ENCODE data around the gene CPLX1.

The CPLX1 gene

DNA sequence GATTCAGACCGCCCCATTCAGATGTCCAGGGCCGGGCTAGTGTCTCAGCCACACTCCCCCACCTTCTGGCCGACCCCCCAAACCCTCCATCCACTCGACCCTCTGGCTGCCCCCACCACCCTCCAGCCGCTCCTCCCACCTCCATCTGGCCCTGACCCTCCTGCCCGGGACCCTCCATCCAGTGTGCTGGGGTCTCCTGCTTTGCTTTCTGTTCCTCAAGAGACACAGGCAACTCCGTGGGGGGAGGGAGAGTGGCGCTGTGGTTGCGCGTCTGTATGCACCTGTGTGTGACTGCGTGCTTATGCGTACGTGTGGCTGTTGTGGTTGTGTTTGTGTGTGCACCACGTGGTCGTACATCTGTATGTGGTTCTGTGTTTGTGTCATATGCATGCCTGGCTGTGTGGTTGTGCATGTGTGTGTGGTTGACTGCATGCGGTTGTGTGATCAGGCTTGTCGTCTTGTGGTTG is 33.3 kb downstream of the CPLX1 start:
- H4K20me1 ChIP-seq (ENCODE audit: insufficient read depth), result no peaks in the 10 kb centered on the region
- H3K27ac ChIP-seq, result no peak overlapping the region
- H3K27me3 ChIP-seq (ENCODE audit: insufficient read depth, low read depth), result no peaks in the 10 kb centered on the region
- TF ChIP-seq, protein P1, sequence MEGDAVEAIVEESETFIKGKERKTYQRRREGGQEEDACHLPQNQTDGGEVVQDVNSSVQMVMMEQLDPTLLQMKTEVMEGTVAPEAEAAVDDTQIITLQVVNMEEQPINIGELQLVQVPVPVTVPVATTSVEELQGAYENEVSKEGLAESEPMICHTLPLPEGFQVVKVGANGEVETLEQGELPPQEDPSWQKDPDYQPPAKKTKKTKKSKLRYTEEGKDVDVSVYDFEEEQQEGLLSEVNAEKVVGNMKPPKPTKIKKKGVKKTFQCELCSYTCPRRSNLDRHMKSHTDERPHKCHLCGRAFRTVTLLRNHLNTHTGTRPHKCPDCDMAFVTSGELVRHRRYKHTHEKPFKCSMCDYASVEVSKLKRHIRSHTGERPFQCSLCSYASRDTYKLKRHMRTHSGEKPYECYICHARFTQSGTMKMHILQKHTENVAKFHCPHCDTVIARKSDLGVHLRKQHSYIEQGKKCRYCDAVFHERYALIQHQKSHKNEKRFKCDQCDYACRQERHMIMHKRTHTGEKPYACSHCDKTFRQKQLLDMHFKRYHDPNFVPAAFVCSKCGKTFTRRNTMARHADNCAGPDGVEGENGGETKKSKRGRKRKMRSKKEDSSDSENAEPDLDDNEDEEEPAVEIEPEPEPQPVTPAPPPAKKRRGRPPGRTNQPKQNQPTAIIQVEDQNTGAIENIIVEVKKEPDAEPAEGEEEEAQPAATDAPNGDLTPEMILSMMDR (conservative IDR thresholded peaks at IDR 0.05; ENCODE audit: low read depth, low read length), result no peak
- no peak overlapping the region for H3K4me2 ChIP-seq
- no peaks in the 10 kb centered on the region for H3K4me1 ChIP-seq (ENCODE audit: low read depth, poor library complexity, severe bottlenecking)
- no peaks in the 10 kb centered on the region for H3K79me2 ChIP-seq (ENCODE audit: insufficient read depth, low read depth)
- H2AFZ ChIP-seq (ENCODE audit: low read depth), result no peak overlapping the region
- no peaks in the 10 kb centered on the region for H3K36me3 ChIP-seq (ENCODE audit: insufficient read depth)
- H3K4me3 ChIP-seq (IDR thresholded peaks at IDR 0.05; ENCODE audit: insufficient read depth, low read depth, low read length), result no peak overlapping the region
- no peak overlapping the region for H3K9ac ChIP-seq

DNA sequence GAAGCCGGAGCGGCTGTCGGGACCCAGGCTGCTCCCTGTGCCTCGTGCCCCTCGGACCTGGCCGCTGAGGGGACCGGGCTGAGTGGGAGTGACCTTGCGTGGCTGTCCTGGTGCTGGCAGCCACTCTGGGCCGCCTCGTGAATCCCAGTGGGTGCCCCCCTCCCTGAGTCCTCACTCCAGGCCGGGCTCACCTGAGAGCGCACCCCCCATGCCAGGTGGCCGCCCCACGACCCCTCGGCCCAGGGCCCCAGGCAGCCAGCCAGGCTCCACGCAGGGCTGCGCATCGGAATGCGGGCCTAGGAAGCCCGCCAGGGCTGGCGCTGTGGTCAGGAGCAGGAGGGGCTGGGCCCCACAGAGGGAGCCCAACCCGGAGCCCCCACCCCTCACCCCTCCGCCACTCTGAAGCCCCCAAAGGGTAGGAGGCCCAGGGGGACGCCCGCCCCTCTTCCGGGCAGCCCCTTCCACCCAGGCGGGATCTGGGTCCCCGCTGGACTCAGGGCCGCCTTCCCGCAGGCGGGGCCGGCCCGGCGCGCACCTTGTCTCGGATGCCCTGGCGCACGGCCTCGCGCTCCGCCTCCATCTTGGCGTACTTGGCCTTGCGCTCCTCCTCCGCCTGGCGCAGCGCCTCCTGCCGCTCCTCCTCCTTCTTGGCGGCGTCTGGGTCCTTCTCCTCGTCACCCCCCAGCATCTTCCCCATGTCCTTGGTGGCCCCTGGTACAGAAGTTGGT is 33.9 kb downstream of the CPLX1 start:
- Histone ChIP-seq H3K4me3 (IDR thresholded peaks at IDR 0.05; ENCODE audit: insufficient read depth, low read depth, low read length) (no peak overlapping the region), H2AFZ (ENCODE audit: low read depth) (no peak overlapping the region), H3K27me3 (ENCODE audit: insufficient read depth, low read depth) (no peaks in the 10 kb centered on the region), H3K36me3 (ENCODE audit: insufficient read depth) (no peaks in the 10 kb centered on the region), H3K4me2 (no peak overlapping the region), H3K79me2 (ENCODE audit: insufficient read depth, low read depth) (no peaks in the 10 kb centered on the region), H4K20me1 (ENCODE audit: insufficient read depth) (no peaks in the 10 kb centered on the region), H3K4me1 (ENCODE audit: low read depth, poor library complexity, severe bottlenecking) (no peaks in the 10 kb centered on the region), H3K27ac (no peak overlapping the region), H3K9ac (no peak overlapping the region)
- TF ChIP-seq, protein P1 (conservative IDR thresholded peaks at IDR 0.05; ENCODE audit: low read depth, low read length), result no peak

- H3K4me3 ChIP-seq (IDR thresholded peaks at IDR 0.05; ENCODE audit: insufficient read depth, low read depth, low read length), result no peak overlapping the region
- H3K9ac ChIP-seq, result no peak overlapping the region
- H2AFZ ChIP-seq (ENCODE audit: low read depth), result no peak overlapping the region
- no peak overlapping the region for H3K27ac ChIP-seq
- H3K79me2 ChIP-seq (ENCODE audit: insufficient read depth, low read depth), result no peaks in the 10 kb centered on the region
- H4K20me1 ChIP-seq (ENCODE audit: insufficient read depth), result no peaks in the 10 kb centered on the region
- H3K4me2 ChIP-seq, result no peak overlapping the region
- H3K4me1 ChIP-seq (ENCODE audit: low read depth, poor library complexity, severe bottlenecking), result no peaks in the 10 kb centered on the region
- H3K27me3 ChIP-seq (ENCODE audit: insufficient read depth, low read depth), result no peaks in the 10 kb centered on the region
- TF ChIP-seq, protein P1 (conservative IDR thresholded peaks at IDR 0.05; ENCODE audit: low read depth, low read length), result no peak
- no peaks in the 10 kb centered on the region for H3K36me3 ChIP-seq (ENCODE audit: insufficient read depth)
Observed at GRCh38 chr4:791252-791897, 34.6 kb downstream of the CPLX1 start.

DNA sequence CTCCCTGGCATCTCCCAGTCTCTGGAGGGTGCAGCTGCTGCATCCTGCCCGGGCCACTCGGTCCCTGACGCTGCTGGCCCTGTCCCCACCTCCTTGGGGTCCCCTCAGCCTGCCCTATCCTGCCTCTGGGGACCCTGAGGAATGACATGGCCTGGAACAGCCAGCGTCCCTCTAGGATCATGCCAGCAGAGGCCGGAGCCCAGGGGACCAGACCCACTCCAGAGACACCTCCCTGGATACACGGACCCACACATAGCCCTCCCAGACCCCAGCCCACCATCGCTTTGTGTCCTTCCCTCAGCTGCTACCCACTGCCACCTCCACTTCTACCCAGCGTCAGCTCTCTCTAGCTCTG is 35.5 kb downstream of the CPLX1 start:
- TF ChIP-seq, protein P1 (conservative IDR thresholded peaks at IDR 0.05; ENCODE audit: low read depth, low read length), result no peak
- Histone ChIP-seq H3K27ac (no peak overlapping the region), H3K9ac (no peak overlapping the region), H3K27me3 (ENCODE audit: insufficient read depth, low read depth) (no peaks in the 10 kb centered on the region), H4K20me1 (ENCODE audit: insufficient read depth) (no peaks in the 10 kb centered on the region), H2AFZ (ENCODE audit: low read depth) (no peak overlapping the region), H3K36me3 (ENCODE audit: insufficient read depth) (no peaks in the 10 kb centered on the region), H3K4me1 (ENCODE audit: low read depth, poor library complexity, severe bottlenecking) (no peaks in the 10 kb centered on the region), H3K4me3 (IDR thresholded peaks at IDR 0.05; ENCODE audit: insufficient read depth, low read depth, low read length) (no peak overlapping the region), H3K4me2 (no peak overlapping the region), H3K79me2 (ENCODE audit: insufficient read depth, low read depth) (no peaks in the 10 kb centered on the region)
